Epithelial cell of esophagus (primary cell): ENCODE data around the gene HIPK1.

Experiments
- DNase-seq: peaks from one replicate; pipeline ENCODE4 v3.0.0; 2010; ENCODE audit warnings: low read depth
- H3K4me3 ChIP-seq: 2 replicates; pipeline ENCODE4 v1.5.1; 2011; ENCODE audit warnings: mild to moderate bottlenecking, low read length, control low read depth
- CTCF ChIP-seq: IDR thresholded peaks from 2 replicates; pipeline ENCODE4 v1.5.1; 2011; ENCODE audit warnings: low read depth, mild to moderate bottlenecking, low read length, control low read depth, inconsistent platforms; ENCODE audit not compliant: insufficient read depth; ENCODE audit errors: missing control alignments

HIPK1 gene

DNA sequence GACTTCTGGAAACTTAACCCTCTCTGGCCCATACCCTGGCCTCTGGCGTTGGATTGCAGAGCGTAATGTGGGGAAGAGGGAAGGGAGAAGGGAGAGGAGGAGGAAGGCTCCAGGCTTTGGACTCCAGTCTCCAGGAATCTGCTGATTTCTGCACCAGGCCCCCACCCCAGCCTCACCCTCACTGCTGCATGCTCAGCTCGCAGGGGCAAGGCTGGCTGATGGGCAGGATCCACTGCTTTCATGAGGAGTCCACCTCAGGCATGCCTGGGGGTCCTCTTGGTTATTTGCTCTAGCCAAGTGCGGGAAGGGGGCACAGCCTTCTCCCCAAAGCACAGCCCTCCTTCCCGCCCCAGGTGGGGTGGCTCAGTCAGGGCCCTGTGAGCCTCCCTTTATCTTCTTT lies 53.8 kb downstream of the HIPK1 start:
- no peak for DNase-seq
- TF ChIP-seq CTCF, result no peak
- no peak overlapping the region for H3K4me3 ChIP-seq

DNA sequence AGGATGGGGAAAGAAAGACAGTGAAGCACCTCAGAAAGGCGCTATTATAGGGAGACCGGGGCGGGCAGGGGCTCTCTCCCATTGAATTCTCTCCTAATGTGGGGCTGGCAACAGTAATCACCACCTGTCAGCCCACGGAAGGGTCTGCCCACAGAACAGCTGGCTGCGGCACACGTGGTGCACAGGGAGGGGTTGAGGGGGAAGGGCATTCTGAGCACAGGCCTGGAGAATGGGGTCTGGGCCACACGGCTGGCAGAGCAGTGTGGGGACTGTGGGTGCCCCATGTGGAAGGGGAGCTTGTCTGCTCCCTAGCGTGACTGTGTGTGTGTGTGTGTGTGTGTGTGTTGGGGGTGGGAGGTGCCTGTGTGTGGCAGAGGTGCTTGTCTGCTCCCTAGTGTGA lies 54.3 kb downstream of the HIPK1 start:
- DNase-seq, result no peak
- H3K4me3 ChIP-seq, result no peak overlapping the region
- TF ChIP-seq CTCF, result no peak

- TF ChIP-seq CTCF, result no peak
- peak; percentile 51 for DNase-seq
- H3K4me3 ChIP-seq, result no peak overlapping the region
Measured at GRCh38 chr1:113983826-113984225, 54.7 kb downstream of the HIPK1 start.

- TF ChIP-seq CTCF, result no peak
- DNase-seq, result no peak
- H3K4me3 ChIP-seq, result no peak overlapping the region
Measured at GRCh38 chr1:113984710-113985109, 55.6 kb downstream of the HIPK1 start.

- no peak overlapping the region for H3K4me3 ChIP-seq
- no peak for DNase-seq
- TF ChIP-seq CTCF, result no peak
Measured at GRCh38 chr1:113986802-113987201, 57.7 kb downstream of the HIPK1 start.

DNA sequence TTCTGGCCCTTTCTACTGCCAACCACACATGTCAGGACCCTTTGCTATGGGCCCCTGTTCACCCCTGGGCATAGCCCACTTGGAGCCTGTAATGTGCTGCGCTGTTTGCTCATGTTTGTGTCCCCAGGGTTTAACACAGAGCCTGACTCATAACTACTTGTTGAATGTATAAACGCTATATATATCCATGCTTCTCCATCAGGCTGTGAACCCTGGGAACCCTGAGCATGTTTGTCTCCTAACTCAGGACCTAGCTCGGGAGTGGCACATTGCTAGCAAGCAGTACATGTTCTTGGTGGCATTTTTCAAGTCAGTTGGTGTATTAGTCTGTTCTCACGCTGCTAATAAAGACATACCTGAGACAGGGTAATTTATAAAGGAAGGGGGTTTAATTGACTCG lies 58.1 kb downstream of the HIPK1 start:
- no peak for TF ChIP-seq CTCF
- no peak overlapping the region for H3K4me3 ChIP-seq
- peak; percentile 15 for DNase-seq

GRCh38 chr1:113990530-113990929 lies 61.4 kb downstream of the HIPK1 start:
- TF ChIP-seq CTCF, result no peak
- DNase-seq, result no peak
- H3K4me3 ChIP-seq, result no peak overlapping the region
